HG02943 (cell line): ENCODE results near the gene SGK2.

Experiments
- ATAC-seq: cut with Tn5 transposase; IDR thresholded peaks from one replicate; pipeline ENCODE4 v1.9.1; 2021; ENCODE audit warnings: mild to moderate bottlenecking, low read depth, moderate library complexity; ENCODE audit not compliant: unreplicated experiment

Gene SGK2

GRCh38 chr20:43535370-43536004, 23.3 kb upstream of the SGK2 start:
- no peak for ATAC-seq

GRCh38 chr20:43536041-43536816, 22.6 kb upstream of the SGK2 start:
- ATAC-seq = no peak

- ATAC-seq = no peak
Observed at GRCh38 chr20:43536817-43537440, 21.9 kb upstream of the SGK2 start.

GRCh38 chr20:43537921-43538877, 20.6 kb upstream of the SGK2 start:
- no peak for ATAC-seq

GRCh38 chr20:43538878-43539700, 19.7 kb upstream of the SGK2 start:
- ATAC-seq = no peak

GRCh38 chr20:43539975-43540672, 18.7 kb upstream of the SGK2 start:
- ATAC-seq = no peak

- no peak for ATAC-seq
Observed at GRCh38 chr20:43540673-43541060, 18.2 kb upstream of the SGK2 start.

GRCh38 chr20:43541214-43541613, 17.6 kb upstream of the SGK2 start:
- no peak for ATAC-seq

- ATAC-seq = no peak
Observed at GRCh38 chr20:43542161-43542560, 16.7 kb upstream of the SGK2 start.

- no peak for ATAC-seq
Observed at GRCh38 chr20:43542674-43543073, 16.2 kb upstream of the SGK2 start.

GRCh38 chr20:43543138-43543537, 15.7 kb upstream of the SGK2 start:
- ATAC-seq = no peak

GRCh38 chr20:43544501-43544900, 14.3 kb upstream of the SGK2 start:
- ATAC-seq = no peak

GRCh38 chr20:43545837-43546578, 12.8 kb upstream of the SGK2 start:
- ATAC-seq = no peak

GRCh38 chr20:43548273-43548880, 10.4 kb upstream of the SGK2 start:
- ATAC-seq = no peak

- no peak for ATAC-seq
Observed at GRCh38 chr20:43549416-43550065, 9.3 kb upstream of the SGK2 start.

- ATAC-seq = no peak
Observed at GRCh38 chr20:43550456-43550855, 8.4 kb upstream of the SGK2 start.

GRCh38 chr20:43554369-43554768, 4.5 kb upstream of the SGK2 start:
- no peak for ATAC-seq
